ENCODE data around the gene ZIC5.
A peak's percentile ranks its signal among the peaks of the same experiment; 100 is the strongest.

ZIC5 gene

DNA sequence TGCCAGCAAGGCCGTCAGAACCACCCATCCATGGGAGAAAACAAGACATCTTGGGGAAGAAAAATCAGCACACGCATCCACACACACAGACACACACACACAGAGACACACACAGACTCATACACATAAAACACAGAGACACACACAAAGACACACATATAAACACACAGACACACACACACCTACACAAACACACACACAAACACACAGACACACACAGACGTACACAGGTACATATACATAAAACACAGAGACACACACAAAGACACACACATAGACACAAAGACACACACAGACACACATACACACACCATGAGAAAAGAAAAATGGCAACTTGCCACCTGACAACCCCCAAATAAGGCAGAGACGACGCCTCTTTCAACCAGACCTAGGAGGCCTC is 40.6 kb downstream of the ZIC5 start:
- no peak for DNase-seq

DNA sequence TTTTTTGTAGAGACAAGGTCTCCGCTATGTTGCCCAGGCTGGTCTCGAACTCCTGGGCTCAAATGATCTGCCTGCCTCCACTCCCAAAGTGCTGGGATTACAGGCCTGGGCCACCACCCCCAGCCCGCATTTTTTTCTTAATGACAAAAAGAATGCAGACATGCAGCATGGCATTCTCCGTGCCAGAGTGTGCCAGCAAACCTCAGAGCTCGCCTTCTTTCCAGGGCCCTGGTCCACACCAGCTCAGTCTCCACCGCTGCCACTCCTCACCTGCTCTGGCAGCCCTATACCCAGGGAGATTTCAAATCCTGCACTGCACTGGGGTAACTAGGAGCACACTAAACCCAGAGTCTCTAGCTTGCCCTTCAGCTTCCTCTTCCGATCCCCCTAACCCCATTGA is 41.7 kb downstream of the ZIC5 start:
- no peak for DNase-seq

DNA sequence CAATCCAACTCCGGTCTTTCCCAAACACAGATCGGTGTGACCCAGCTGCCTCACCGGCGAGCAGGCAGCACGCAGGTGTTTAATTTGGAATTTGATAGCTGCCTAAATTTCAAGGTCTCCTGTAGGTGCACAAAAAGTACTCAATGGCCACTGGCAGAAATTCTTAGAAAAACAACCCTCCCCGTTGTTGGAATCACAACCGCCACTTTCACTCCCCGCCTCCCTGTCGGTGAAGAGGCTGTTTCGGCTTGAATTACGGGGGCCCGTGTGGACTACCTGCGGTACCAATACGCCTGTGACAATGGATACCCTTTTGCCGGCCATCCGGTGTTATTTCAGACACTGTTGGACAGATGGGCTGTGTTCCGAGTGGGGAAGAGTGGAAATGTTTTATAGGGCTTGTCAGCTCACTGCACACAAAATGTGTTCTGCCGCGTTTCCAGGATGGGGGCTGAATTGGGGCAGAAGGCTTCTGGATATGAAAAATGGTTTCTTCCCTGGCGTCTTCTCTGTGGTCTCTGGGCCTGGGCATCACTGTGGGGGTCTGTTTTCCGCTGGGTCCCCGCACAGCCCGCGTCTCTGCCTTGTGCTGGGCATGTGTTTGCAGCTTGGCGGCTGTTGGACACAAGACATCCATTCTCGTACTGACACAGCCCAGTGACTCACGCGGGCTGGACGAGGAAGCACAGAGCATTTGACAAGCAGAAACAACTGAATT is 45.4 kb downstream of the ZIC5 start:
- peak; percentile 94 for DNase-seq

DNA sequence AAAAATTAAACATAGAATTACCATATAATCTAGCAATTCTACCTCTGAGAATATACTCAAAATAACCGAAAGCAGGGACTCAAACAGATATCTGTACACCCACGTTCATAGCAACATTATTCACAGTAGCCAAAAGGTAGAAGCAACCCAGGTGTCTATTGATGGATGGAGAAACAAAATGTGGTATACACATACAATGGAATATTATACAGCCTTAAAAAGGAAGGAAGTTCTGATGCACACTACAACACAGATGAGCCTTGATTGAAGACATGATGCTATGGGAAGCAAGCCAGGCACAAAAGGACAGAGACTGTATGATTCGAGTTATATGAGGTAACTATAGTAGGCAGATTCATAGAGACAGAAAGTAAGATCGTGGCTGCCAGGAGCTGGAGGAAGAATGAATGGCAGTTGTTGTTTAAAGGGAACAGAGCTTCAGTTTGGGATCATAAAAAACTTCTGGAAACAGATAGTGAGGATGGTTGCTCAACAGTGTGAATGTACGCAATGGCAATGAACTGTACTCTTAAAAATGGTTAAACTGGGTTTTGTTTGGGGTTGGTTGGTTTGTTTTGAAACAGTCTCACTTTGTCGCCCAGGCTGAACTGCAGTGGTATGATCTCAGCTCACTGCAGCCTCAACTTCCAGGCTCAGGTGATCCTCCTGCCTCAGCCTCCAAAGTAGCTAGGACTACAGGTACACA is 47.5 kb downstream of the ZIC5 start:
- DNase-seq: no peak

GRCh38 chr13:99922631-99923404 is 48.7 kb downstream of the ZIC5 start:
- DNase-seq: no peak

GRCh38 chr13:99919132-99919531 is 52.4 kb downstream of the ZIC5 start:
- no peak for DNase-seq

DNA sequence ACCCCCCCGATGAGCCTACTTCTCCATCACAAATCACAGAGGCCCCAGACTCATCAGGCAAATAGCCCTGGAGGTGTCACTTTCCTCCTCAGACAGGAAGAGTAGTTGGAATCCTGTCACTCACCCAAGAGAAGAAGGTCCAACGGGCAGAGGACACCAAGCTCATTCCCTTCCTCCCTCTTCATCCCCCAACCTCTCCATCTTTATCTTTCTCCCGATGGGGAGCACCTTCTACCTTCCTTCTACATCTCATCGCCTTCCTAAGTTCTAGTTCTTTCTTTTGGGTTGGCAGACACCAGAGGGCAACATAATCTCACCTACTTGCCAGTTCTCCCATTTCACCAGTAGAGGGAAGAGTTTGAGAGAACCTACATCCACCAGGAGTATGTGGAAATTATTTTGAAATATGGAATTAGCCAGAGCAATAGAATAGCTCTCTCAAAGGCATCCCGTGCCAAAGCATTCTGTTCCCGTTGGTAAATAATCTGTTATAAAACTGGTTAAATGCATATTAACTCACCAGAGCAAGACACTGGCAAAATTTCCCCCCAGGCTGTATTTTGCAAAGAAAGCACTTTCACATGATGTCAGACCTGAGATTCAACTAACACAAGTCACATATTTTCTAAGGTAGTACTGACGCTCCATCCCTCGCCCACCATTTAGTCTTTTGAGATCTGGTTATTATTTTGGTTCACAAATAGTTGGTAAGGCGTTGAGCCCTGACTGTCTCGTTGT is 55.0 kb downstream of the ZIC5 start:
- DNase-seq: peak; percentile 65

DNA sequence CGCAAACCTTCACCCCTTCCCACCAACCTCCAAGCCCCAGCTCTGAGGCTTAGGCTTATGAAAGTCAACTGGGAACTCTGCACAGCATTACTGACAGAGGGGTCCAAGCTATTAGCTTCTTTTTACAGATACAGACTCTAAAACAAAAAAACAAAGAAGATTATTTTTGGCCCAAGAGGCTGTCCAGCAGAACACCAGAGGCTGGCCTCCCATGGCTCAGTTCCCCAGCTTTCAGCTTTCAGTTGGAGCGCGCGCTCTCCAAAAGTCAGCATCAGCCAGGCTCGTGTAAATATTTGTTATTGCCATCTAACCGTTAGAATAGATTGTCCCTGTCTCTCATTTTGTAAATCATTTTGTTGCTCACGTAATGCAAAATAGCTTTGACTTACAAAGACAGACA is 58.4 kb downstream of the ZIC5 start:
- DNase-seq: no peak
